Keratinocyte (primary cell): Measurements from ENCODE around the gene PNISR. TPM values are rescaled to one million over a fixed set of nuclear protein-coding genes. Genes with fewer than 3 reads are reported as not detected.

Experiments
- DNase-seq: peaks from one replicate; pipeline ENCODE4 v3.0.0-alpha.2; 2011; ENCODE audit warnings: low read depth, missing footprints, low spot score
- FAIRE-seq: peaks from 2 replicates; lab custom pipeline; 2011; peaks lifted over from hg19 to GRCh38; lab: Jason Lieb, UNC
- H2AFZ ChIP-seq: 2 replicates; pipeline ENCODE4 v1.6.0; 2012; ENCODE audit warnings: low read length, control low read depth, inconsistent platforms; ENCODE audit not compliant: control insufficient read depth
- H3K27ac ChIP-seq: 2 replicates; pipeline ENCODE4 v1.5.1; 2011; ENCODE audit warnings: low read length; ENCODE audit not compliant: control insufficient read depth, insufficient read depth
- H3K27me3 ChIP-seq: 3 replicates; pipeline ENCODE4 v1.6.0; 2011; ENCODE audit warnings: low read length; ENCODE audit not compliant: control insufficient read depth, insufficient read depth; ENCODE audit errors: extremely low read depth
- H3K36me3 ChIP-seq, 2 experiments: 2 replicates in 1 of 2; 3 replicates in 1 of 2; pipeline ENCODE4 v1.5.1; 2011; ENCODE audit warnings: low read length in 2 of 2, mild to moderate bottlenecking in 1 of 2; ENCODE audit not compliant: control insufficient read depth in 2 of 2, insufficient read depth in 2 of 2; ENCODE audit errors: extremely low read depth in 1 of 2
- H3K4me1 ChIP-seq: 3 replicates; pipeline ENCODE4 v1.5.1; 2011; ENCODE audit warnings: low read length; ENCODE audit not compliant: control insufficient read depth, insufficient read depth; ENCODE audit errors: extremely low read depth
- H3K4me2 ChIP-seq: 3 replicates; pipeline ENCODE4 v1.6.0; 2011; ENCODE audit warnings: low read depth, low read length; ENCODE audit not compliant: control insufficient read depth, insufficient read depth; ENCODE audit errors: extremely low read depth
- H3K4me3 ChIP-seq, 3 experiments: fragments of 200-600 bp in 1 of 3; sonication (generic) in 1 of 3; 2 replicates in 2 of 3; 3 replicates in 1 of 3; pipeline ENCODE4 v1.5.1; 2011 to 2016; ENCODE audit warnings: low read length in 3 of 3, mild to moderate bottlenecking in 3 of 3, control low read depth in 2 of 3, inconsistent platforms in 1 of 3, low read depth in 1 of 3, mixed read lengths in 1 of 3, mixed run types in 1 of 3, moderate library complexity in 1 of 3; ENCODE audit not compliant: control insufficient read depth in 2 of 3, insufficient read depth in 2 of 3; ENCODE audit errors: extremely low read depth in 1 of 3
- H3K79me2 ChIP-seq: 2 replicates; pipeline ENCODE4 v1.6.0; 2012; ENCODE audit warnings: low read length; ENCODE audit not compliant: control insufficient read depth, insufficient read depth
- H3K9ac ChIP-seq: 3 replicates; pipeline ENCODE4 v1.6.0; 2011; ENCODE audit warnings: low read length; ENCODE audit not compliant: control insufficient read depth, insufficient read depth; ENCODE audit errors: extremely low read depth
- H3K9me1 ChIP-seq: 3 replicates; pipeline ENCODE4 v1.6.0; 2011; ENCODE audit warnings: low read length; ENCODE audit not compliant: control insufficient read depth, insufficient read depth; ENCODE audit errors: extremely low read depth
- H3K9me3 ChIP-seq: 2 replicates; pipeline ENCODE4 v1.5.1; 2012; ENCODE audit warnings: low read depth, low read length; ENCODE audit not compliant: control insufficient read depth
- H4K20me1 ChIP-seq: 3 replicates; pipeline ENCODE4 v1.6.0; 2011; ENCODE audit warnings: low read length; ENCODE audit not compliant: control insufficient read depth, insufficient read depth; ENCODE audit errors: extremely low read depth
- CTCF ChIP-seq, 3 experiments: IDR thresholded peaks in 1 of 3; conservative IDR thresholded peaks in 1 of 3; optimal IDR thresholded peaks in 1 of 3; 2 replicates in 2 of 3; 3 replicates in 1 of 3; pipeline versions ENCODE3 to v1.5.1; 2011; ENCODE audit warnings: low read length in 3 of 3, mild to moderate bottlenecking in 3 of 3, moderate library complexity in 2 of 3, control low read depth in 1 of 3, inconsistent platforms in 1 of 3; ENCODE audit not compliant: insufficient read depth in 2 of 3; ENCODE audit errors: extremely low read depth in 1 of 3
- EZH2 ChIP-seq: IDR thresholded peaks from one replicate; pipeline ENCODE4 v1.6.1; 2012; ENCODE audit warnings: inconsistent platforms, mild to moderate bottlenecking, low read length, moderate library complexity
- dilution Hi-C: fragments of 300-500 bp; cut with MboI; formaldehyde crosslinking; loops from one replicate; pipeline ENCODE4 v1.7.0; 2020; ENCODE audit warnings: low sequenced_read_pairs; ENCODE audit not compliant: extremely low pct_ligation_motif_present
- polyA plus RNA-seq, 5 experiments: library from polyadenylated mRNA; depleted of rRNA in 3 of 5; stranded (reverse) in 3 of 5; stranded (forward) in 1 of 5; unstranded in 1 of 5; fragments of >200 nt; gene quantifications; 1 replicate in 1 of 5; 2 replicates in 3 of 5; 3 replicates in 1 of 5; pipeline versions ENCODE4 v1.2.1 to v1.2.3, GENCODE V29; 2011 to 2012; ENCODE audit warnings: missing spikeins in 2 of 5, low read depth in 1 of 5, low replicate concordance in 1 of 5

The PNISR gene
- polyA plus RNA-seq, 1 donor (not counting 4 experiments of a cell fraction or from before 2014, with no cell fraction given), result 60.5 TPM

- no peak overlapping the region for H3K4me3 ChIP-seq
- FAIRE-seq (no peak), DNase-seq (no peak)
- no peaks in the 10 kb centered on the region for H3K9me3 ChIP-seq
- H3K4me2 ChIP-seq, result no peak overlapping the region
- no peak overlapping the region for H3K27ac ChIP-seq
- TF ChIP-seq CTCF (optimal IDR thresholded peaks at IDR 0.05 in 1 of 3, IDR thresholded peaks at IDR 0.05 in 1 of 3, conservative IDR thresholded peaks at IDR 0.05 in 1 of 3; ENCODE audit: extremely low read depth in 1 of 3, insufficient read depth in 2 of 3, low read length in 3 of 3) (peak in 2 of 3 experiments; percentile 24 to 40), EZH2 (no peak)
- H2AFZ ChIP-seq, result no peak overlapping the region
- H3K27me3 ChIP-seq, result no peaks in the 10 kb centered on the region
- dilution Hi-C loops, result no loop called here
- no peaks in the 10 kb centered on the region for H4K20me1 ChIP-seq
- H3K4me1 ChIP-seq, result no peaks in the 10 kb centered on the region
- no peaks in the 10 kb centered on the region for H3K9me1 ChIP-seq
- H3K79me2 ChIP-seq, result no peaks in the 10 kb centered on the region
- no peak overlapping the region for H3K9ac ChIP-seq
- H3K36me3 ChIP-seq, result peaks cover 2 to 4% of the 10 kb centered on the region in 2 experiments
Observed at GRCh38 chr6:99434702-99435530, 9.8 kb upstream of the PNISR start.

GRCh38 chr6:99432877-99433276 lies 7.8 kb upstream of the PNISR start:
- Histone ChIP-seq H3K4me2 (no peak overlapping the region), H3K79me2 (peaks cover 1% of the 10 kb centered on the region), H3K4me3 (no peak overlapping the region), H4K20me1 (no peaks in the 10 kb centered on the region), H3K36me3 (peaks cover 0 to 4% of the 10 kb centered on the region in 2 experiments), H3K9me1 (no peaks in the 10 kb centered on the region), H3K4me1 (no peaks in the 10 kb centered on the region), H2AFZ (no peak overlapping the region), H3K27me3 (no peaks in the 10 kb centered on the region), H3K9me3 (no peaks in the 10 kb centered on the region), H3K9ac (no peak overlapping the region), H3K27ac (no peak overlapping the region)
- DNase-seq (no peak), FAIRE-seq (no peak)
- TF ChIP-seq CTCF (optimal IDR thresholded peaks at IDR 0.05 in 1 of 3, IDR thresholded peaks at IDR 0.05 in 1 of 3, conservative IDR thresholded peaks at IDR 0.05 in 1 of 3; ENCODE audit: extremely low read depth in 1 of 3, insufficient read depth in 2 of 3, low read length in 3 of 3) (no peak), EZH2 (no peak)
- dilution Hi-C loops, result no loop called here
